GM19395 (cell line): ENCODE data around the gene METTL6.
"Not testable (repeated sequence)": the region's sequence is repeated elsewhere in the genome, so short reads cannot be mapped to it uniquely, and the experiment has no call there.

Source experiments
- ATAC-seq: cut with Tn5 transposase; IDR thresholded peaks from one replicate; pipeline ENCODE4 v1.9.1; 2021; ENCODE audit warnings: mild to moderate bottlenecking, moderate library complexity; ENCODE audit not compliant: unreplicated experiment

Gene METTL6

GRCh38 chr3:15375461-15376000 is 51.8 kb downstream of the METTL6 start:
- ATAC-seq = no peak

- no peak for ATAC-seq
Observed at GRCh38 chr3:15372918-15373317, 54.4 kb downstream of the METTL6 start.

- no peak for ATAC-seq
Observed at GRCh38 chr3:15368561-15369135, 58.7 kb downstream of the METTL6 start.

DNA sequence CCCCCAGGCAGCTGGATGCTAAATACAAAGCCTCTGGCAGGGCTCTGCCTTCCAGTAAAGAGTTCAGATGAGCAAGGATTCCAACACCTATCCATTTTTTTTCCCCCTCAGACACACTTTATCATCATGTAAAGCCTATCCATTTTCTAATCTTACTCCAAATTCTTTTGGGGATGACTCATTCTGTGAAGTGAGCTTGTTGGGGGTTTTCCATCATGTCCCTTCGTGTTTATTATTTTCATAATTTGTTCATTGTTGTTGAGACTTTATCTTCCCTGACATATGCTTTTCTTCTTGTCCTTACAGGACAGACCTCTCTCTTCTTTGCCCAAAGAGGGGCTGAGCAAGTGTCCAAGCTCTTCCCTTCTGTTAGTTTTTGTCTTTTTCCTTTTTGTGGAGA is 60.3 kb downstream of the METTL6 start:
- no peak for ATAC-seq

DNA sequence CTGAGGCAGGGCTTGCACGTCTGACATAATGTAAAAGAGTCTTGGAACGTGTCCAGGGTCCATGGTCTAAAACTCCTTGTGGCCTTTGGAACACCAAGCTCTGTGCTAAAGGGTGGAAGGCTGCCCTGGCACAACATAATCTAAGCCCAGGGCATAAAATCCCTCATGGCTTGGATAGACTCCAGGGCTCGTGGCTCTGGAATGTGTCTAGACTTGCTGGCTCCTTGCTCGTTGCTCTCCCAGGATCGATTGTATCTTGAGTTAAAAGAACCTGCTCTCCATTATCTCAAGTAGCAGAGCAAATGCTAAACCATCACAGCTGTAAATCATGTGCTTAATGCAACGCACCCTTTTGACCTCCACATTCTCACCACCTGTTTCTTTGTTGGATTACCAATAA is 63.3 kb downstream of the METTL6 start:
- not testable (repeated sequence) for ATAC-seq

DNA sequence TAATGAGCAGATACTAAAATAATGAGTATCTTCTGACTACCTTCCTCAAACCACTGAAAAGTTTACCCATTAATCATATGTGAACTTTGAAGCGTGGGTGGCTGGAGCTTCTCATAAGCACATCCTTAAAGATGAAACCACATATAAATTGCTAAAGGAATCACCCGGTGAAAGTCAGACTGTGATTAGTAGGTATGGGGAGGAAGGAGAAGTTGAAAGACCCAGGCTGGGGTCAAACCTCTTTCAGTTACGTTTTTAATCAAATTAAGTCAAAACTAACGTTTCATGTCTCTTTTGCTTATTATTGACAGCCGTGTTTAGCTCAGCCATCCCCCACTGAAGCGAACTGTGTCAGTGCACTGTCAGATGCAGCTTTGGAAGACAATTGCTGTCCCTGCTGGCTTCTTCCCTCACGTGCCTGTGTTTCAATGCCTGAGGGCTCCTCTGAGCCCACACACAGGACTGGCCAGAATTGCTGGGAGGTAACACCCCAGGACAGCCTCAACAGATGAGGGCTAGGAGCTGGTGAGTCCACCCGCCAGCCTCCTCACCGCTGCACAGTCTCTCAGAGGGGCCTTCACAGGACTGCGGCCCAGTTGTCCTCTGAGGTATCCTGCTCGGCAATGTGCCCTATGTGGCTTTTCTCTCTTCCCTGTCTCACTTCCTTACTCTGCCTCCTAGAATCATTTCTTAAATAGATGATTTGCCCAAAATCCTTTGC is 65.7 kb downstream of the METTL6 start:
- peak; percentile 81 for ATAC-seq

GRCh38 chr3:15360788-15361493 is 66.4 kb downstream of the METTL6 start:
- ATAC-seq = no peak
